ENCODE results near the gene RSPH3.
"Not testable (repeated sequence)": the region's sequence is repeated elsewhere in the genome, so short reads cannot be mapped to it uniquely, and the experiment has no call there.

Gene RSPH3

GRCh38 chr6:159017757-159018559, 18.0 kb upstream of the RSPH3 start:
- DNase-seq (ENCODE audit: low read depth) = no peak
- Histone ChIP-seq H3K4me3 (ENCODE audit: low read length) (no peak overlapping the region), H3K27me3 (replicated peaks; ENCODE audit: control insufficient read depth, insufficient read depth, low read length) (no peaks in the 10 kb centered on the region)

GRCh38 chr6:159014406-159014805, 14.4 kb upstream of the RSPH3 start:
- Histone ChIP-seq H3K36me3 (ENCODE audit: control insufficient read depth, insufficient read depth, low read length, severe bottlenecking) (no peaks in the 10 kb centered on the region), H3K4me3 (ENCODE audit: low read length) (no peak overlapping the region), H3K9ac (ENCODE audit: low read length) (no peak overlapping the region), H3K9me3 (ENCODE audit: control insufficient read depth, low read length) (peaks cover 5% of the 10 kb centered on the region), H3K4me1 (ENCODE audit: control insufficient read depth, insufficient read depth, low read length) (no peaks in the 10 kb centered on the region), H3K27me3 (replicated peaks; ENCODE audit: control insufficient read depth, insufficient read depth, low read length) (no peaks in the 10 kb centered on the region)
- no peak for DNase-seq (ENCODE audit: low read depth)

More at GRCh38 chr6:159017757-159018559, 18.0 kb upstream of the RSPH3 start:
- Histone ChIP-seq H3K9ac (ENCODE audit: low read length) (no peak overlapping the region), H3K36me3 (ENCODE audit: control insufficient read depth, insufficient read depth, low read length, severe bottlenecking) (no peaks in the 10 kb centered on the region), H3K4me1 (ENCODE audit: control insufficient read depth, insufficient read depth, low read length) (no peaks in the 10 kb centered on the region), H3K9me3 (ENCODE audit: control insufficient read depth, low read length) (peaks cover 5% of the 10 kb centered on the region)

- Histone ChIP-seq H3K4me1 (ENCODE audit: control insufficient read depth, insufficient read depth, low read length) (no peaks in the 10 kb centered on the region), H3K4me3 (ENCODE audit: low read length) (no peak overlapping the region), H3K9me3 (ENCODE audit: control insufficient read depth, low read length) (peaks cover 5% of the 10 kb centered on the region), H3K36me3 (ENCODE audit: control insufficient read depth, insufficient read depth, low read length, severe bottlenecking) (no peaks in the 10 kb centered on the region), H3K9ac (ENCODE audit: low read length) (no peak overlapping the region), H3K27me3 (replicated peaks; ENCODE audit: control insufficient read depth, insufficient read depth, low read length) (no peaks in the 10 kb centered on the region)
- DNase-seq (ENCODE audit: low read depth) = no peak
These were observed 13.2 kb upstream of the RSPH3 start for GRCh38 chr6:159013229-159013628.

- Histone ChIP-seq H3K9ac (ENCODE audit: low read length) (no peak overlapping the region), H3K4me1 (ENCODE audit: control insufficient read depth, insufficient read depth, low read length) (no peaks in the 10 kb centered on the region), H3K27me3 (replicated peaks; ENCODE audit: control insufficient read depth, insufficient read depth, low read length) (no peaks in the 10 kb centered on the region), H3K9me3 (ENCODE audit: control insufficient read depth, low read length) (peaks cover 5% of the 10 kb centered on the region), H3K36me3 (ENCODE audit: control insufficient read depth, insufficient read depth, low read length, severe bottlenecking) (no peaks in the 10 kb centered on the region), H3K4me3 (ENCODE audit: low read length) (no peak overlapping the region)
- DNase-seq (ENCODE audit: low read depth) = no peak
These were observed 12.2 kb upstream of the RSPH3 start for GRCh38 chr6:159012201-159012600.

GRCh38 chr6:159010037-159010612, 10.1 kb upstream of the RSPH3 start:
- not testable (repeated sequence) for DNase-seq (ENCODE audit: low read depth); H3K4me1 ChIP-seq (ENCODE audit: control insufficient read depth, insufficient read depth, low read length); H3K9ac ChIP-seq (ENCODE audit: low read length); H3K36me3 ChIP-seq (ENCODE audit: control insufficient read depth, insufficient read depth, low read length, severe bottlenecking); H3K9me3 ChIP-seq (ENCODE audit: control insufficient read depth, low read length); H3K27me3 ChIP-seq (replicated peaks; ENCODE audit: control insufficient read depth, insufficient read depth, low read length); H3K4me3 ChIP-seq (ENCODE audit: low read length)

- Histone ChIP-seq H3K4me1 (ENCODE audit: control insufficient read depth, insufficient read depth, low read length) (no peaks in the 10 kb centered on the region), H3K9me3 (ENCODE audit: control insufficient read depth, low read length) (no peaks in the 10 kb centered on the region), H3K4me3 (ENCODE audit: low read length) (no peak overlapping the region), H3K36me3 (ENCODE audit: control insufficient read depth, insufficient read depth, low read length, severe bottlenecking) (no peaks in the 10 kb centered on the region), H3K9ac (ENCODE audit: low read length) (no peak overlapping the region), H3K27me3 (replicated peaks; ENCODE audit: control insufficient read depth, insufficient read depth, low read length) (no peaks in the 10 kb centered on the region)
- peak; percentile 46 for DNase-seq (ENCODE audit: low read depth)
These were observed 8.8 kb upstream of the RSPH3 start for GRCh38 chr6:159008656-159009288.

GRCh38 chr6:159007510-159007909, 7.5 kb upstream of the RSPH3 start:
- no peaks in the 10 kb centered on the region for H3K9me3 ChIP-seq (ENCODE audit: control insufficient read depth, low read length)
- H3K27me3 ChIP-seq (replicated peaks; ENCODE audit: control insufficient read depth, insufficient read depth, low read length) = no peaks in the 10 kb centered on the region
- H3K4me3 ChIP-seq (ENCODE audit: low read length) = no peak overlapping the region
- no peaks in the 10 kb centered on the region for H3K36me3 ChIP-seq (ENCODE audit: control insufficient read depth, insufficient read depth, low read length, severe bottlenecking)
- DNase-seq (ENCODE audit: low read depth) = no peak
- no peak overlapping the region for H3K9ac ChIP-seq (ENCODE audit: low read length)
- no peaks in the 10 kb centered on the region for H3K4me1 ChIP-seq (ENCODE audit: control insufficient read depth, insufficient read depth, low read length)

GRCh38 chr6:159005436-159005835, 5.4 kb upstream of the RSPH3 start:
- no peak for DNase-seq (ENCODE audit: low read depth)
- H3K27me3 ChIP-seq (replicated peaks; ENCODE audit: control insufficient read depth, insufficient read depth, low read length) = no peaks in the 10 kb centered on the region
- no peak overlapping the region for H3K4me3 ChIP-seq (ENCODE audit: low read length)
- no peak overlapping the region for H3K9ac ChIP-seq (ENCODE audit: low read length)
- no peaks in the 10 kb centered on the region for H3K9me3 ChIP-seq (ENCODE audit: control insufficient read depth, low read length)
- peaks cover 5% of the 10 kb centered on the region for H3K4me1 ChIP-seq (ENCODE audit: control insufficient read depth, insufficient read depth, low read length)
- no peaks in the 10 kb centered on the region for H3K36me3 ChIP-seq (ENCODE audit: control insufficient read depth, insufficient read depth, low read length, severe bottlenecking)

- Histone ChIP-seq H3K4me1 (ENCODE audit: control insufficient read depth, insufficient read depth, low read length) (peaks cover 5% of the 10 kb centered on the region), H3K9ac (ENCODE audit: low read length) (no peak overlapping the region), H3K36me3 (ENCODE audit: control insufficient read depth, insufficient read depth, low read length, severe bottlenecking) (no peaks in the 10 kb centered on the region), H3K9me3 (ENCODE audit: control insufficient read depth, low read length) (no peaks in the 10 kb centered on the region), H3K27me3 (replicated peaks; ENCODE audit: control insufficient read depth, insufficient read depth, low read length) (no peaks in the 10 kb centered on the region), H3K4me3 (ENCODE audit: low read length) (no peak overlapping the region)
- DNase-seq (ENCODE audit: low read depth) = no peak
These were observed 4.6 kb upstream of the RSPH3 start for GRCh38 chr6:159004592-159004991.

GRCh38 chr6:159002432-159003155, 2.6 kb upstream of the RSPH3 start:
- Histone ChIP-seq H3K4me1 (ENCODE audit: control insufficient read depth, insufficient read depth, low read length) (peaks cover 9% of the 10 kb centered on the region), H3K4me3 (ENCODE audit: low read length) (no peak overlapping the region), H3K36me3 (ENCODE audit: control insufficient read depth, insufficient read depth, low read length, severe bottlenecking) (no peaks in the 10 kb centered on the region), H3K9ac (ENCODE audit: low read length) (no peak overlapping the region), H3K9me3 (ENCODE audit: control insufficient read depth, low read length) (no peaks in the 10 kb centered on the region), H3K27me3 (replicated peaks; ENCODE audit: control insufficient read depth, insufficient read depth, low read length) (no peaks in the 10 kb centered on the region)
- peak; percentile 18 for DNase-seq (ENCODE audit: low read depth)

- Histone ChIP-seq H3K9me3 (ENCODE audit: control insufficient read depth, low read length) (no peaks in the 10 kb centered on the region), H3K9ac (ENCODE audit: low read length) (peak overlapping the region; percentile 91), H3K27me3 (replicated peaks; ENCODE audit: control insufficient read depth, insufficient read depth, low read length) (no peaks in the 10 kb centered on the region), H3K4me1 (ENCODE audit: control insufficient read depth, insufficient read depth, low read length) (peaks cover 26% of the 10 kb centered on the region), H3K36me3 (ENCODE audit: control insufficient read depth, insufficient read depth, low read length, severe bottlenecking) (no peaks in the 10 kb centered on the region), H3K4me3 (ENCODE audit: low read length) (peak overlapping the region; percentile 97)
- no peak for DNase-seq (ENCODE audit: low read depth)
These were observed 792 bp downstream of the RSPH3 start for GRCh38 chr6:158999154-158999665.

Data from adipocyte (in vitro differentiated cells).